HG03045 (cell line): ENCODE data around the gene CLASP2.

Experiments
- ATAC-seq: cut with Tn5 transposase; IDR thresholded peaks from one replicate; pipeline ENCODE4 v1.9.1; 2021; ENCODE audit warnings: mild to moderate bottlenecking, moderate library complexity; ENCODE audit not compliant: unreplicated experiment

CLASP2 gene

DNA sequence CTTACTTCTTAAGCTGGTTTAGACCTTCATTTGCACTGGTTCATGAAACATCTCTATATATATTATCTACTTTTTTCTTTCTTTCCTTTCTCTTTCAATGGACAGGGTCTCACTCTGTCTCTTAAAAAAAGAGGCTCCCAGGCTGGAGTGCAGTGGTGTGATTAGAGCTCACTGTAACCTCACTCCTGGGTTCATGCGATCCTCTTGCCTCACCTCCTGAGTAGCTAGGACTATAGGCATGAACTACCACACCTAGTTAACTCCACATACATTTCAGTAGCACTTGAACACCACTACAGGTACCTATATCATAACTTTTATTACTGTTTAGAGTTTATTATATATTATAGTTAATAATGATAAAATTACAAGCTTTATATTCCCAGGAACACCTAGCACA is 160.8 kb downstream of the CLASP2 start:
- ATAC-seq, result no peak

DNA sequence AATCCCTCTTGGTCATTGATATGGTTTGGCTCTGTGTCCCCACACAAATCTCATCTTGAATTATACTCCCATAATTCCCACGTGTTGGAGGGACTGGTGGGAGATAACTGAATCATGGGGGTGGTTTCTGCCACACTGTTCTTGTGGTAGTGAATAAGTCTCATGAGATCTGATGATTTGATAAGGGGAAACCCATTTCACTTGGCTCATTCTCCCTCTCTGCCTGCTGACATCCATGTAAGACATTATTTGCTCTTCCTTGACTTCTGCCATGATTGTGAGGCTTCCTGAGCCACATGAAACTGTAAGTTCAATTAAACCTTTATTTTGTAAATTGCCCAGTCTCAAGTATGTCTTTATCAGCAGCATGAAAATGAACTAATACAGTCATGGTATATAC is 171.0 kb downstream of the CLASP2 start:
- no peak for ATAC-seq

DNA sequence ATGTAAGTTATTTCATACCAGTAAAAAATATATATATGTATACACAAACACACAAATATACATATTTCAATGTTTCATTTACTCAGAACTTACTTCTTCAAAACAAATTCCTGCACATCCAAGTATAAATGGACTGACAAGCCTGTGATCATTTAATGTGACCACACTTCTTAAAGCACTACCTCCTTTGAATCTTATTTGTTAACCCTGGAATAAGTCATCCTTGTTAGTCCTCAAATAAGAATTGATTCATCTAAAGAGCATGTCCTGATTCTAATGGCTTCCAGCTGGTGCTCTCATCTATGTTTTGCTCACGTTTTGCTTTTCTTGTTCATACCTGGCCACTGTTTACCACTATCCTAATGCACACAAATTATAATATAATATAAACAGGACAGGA is 173.9 kb downstream of the CLASP2 start:
- no peak for ATAC-seq

DNA sequence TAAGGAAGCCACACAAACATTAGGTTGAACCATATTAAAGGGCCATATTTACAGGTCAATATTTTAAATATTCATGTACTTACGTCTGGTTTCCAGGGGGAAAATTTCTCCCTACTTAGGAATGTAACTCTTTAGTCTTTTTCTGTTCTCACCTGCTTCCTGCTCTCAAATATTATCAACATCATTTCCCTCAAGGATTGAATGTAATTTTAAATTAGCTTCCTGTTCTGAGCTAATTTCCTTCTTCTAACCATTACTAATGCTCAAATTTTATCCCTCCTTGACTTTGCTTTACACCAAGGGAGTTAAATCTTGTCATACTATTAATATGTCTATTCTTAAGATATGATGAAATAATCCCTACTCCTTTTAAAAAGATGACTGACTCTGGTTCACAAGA is 174.5 kb downstream of the CLASP2 start:
- ATAC-seq, result no peak

DNA sequence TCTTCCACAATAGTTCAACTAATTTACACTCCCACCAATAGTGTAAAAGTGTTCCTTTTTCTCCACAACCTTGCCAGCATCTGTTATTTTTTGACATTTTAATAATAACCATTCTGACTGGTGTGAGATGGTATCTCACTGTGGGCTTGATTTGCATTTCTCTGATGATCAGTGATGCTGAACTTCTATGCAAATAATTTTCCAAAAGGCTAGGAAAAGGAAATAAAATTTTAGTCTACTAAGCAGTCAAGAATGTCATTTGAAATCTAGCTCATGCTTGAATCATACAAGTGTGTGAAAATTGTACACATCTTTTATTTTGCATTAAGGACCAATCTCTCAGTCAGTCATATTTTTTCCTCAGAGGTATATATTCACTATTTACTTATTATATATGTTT is 176.1 kb downstream of the CLASP2 start:
- no peak for ATAC-seq

DNA sequence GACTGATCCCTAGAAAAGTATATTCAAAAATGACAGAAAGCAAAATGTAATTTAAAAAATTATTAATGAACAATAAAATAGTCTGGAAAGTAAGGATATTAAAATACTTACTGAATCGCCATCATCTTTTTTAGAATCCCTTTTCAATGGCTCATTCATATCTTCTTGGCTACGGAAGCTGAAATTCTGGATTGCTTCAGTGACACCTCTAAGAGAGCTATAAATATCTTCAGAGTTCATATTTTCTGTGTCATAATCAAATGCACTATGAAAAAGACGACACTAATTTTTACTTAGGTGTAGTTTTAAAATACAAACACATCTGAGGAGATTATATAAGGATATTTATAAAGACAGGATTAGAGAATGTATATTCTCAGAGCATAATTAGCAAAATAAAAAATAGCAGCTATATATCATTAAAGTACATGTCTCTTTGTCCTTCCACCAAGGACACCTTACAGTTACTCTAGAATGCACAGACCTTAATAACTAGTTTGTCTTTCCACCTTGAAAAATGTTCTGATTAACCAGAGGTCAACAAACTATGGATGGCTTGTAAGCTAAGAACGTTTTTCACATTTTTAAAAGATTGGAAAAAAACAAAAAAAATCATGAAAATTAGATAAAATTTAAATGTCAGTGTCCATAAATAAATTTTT is 179.2 kb downstream of the CLASP2 start:
- ATAC-seq, result no peak

DNA sequence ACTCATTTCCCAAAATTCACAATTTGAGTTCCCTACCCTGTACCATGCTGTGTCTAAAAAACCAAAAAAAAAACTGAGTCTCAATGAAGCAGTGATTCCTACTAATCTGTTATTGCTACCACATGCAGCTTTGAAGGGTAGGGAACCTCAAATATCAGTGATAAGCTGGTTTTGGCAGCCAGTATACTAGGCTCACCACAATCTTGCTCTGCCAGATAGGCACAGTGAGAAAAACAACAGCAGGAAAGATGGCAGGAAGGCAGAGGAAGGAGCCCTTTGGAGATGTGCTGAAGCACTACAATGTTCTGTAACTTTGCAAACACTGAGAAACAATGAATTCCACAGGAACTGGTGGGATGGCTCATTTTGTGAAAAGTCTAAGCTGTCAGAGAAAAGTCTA is 180.9 kb downstream of the CLASP2 start:
- no peak for ATAC-seq

DNA sequence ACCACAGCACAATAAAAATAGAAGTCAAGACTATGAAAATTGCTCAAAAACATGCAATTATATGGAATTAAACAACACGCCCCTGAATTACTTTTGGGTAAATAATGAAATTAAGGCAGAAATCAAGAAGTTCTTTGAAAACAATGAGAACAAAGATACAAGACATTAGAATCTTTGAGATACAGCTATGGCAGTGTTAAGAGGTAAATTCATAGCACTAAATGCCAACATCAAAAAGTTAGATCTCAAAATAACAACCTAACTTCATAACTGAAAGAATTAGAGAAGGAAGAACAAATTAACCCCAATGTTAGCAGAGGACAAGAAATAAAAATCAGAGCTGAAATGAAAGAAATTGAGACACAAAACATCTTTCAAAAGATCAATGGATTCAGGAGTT is 191.3 kb downstream of the CLASP2 start:
- ATAC-seq, result no peak

DNA sequence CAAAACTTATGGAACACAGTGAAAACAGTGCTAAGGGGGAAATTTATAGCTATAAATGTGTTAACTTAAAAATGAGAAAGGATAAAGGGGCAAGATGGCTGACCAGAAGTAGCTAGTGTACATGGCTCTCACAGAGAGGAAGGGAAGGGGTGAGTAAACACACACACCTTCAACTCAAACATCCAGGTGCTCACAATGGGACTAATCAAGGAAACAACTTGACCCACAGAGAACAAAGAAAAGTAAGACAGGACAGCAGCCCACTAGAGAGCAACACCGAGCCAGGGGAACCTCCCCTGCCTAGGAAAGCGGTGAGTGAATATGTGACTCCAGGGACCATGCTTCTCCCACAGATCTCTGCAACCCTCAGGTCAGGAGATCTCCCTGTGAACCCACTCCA is 192.8 kb downstream of the CLASP2 start:
- ATAC-seq, result no peak

DNA sequence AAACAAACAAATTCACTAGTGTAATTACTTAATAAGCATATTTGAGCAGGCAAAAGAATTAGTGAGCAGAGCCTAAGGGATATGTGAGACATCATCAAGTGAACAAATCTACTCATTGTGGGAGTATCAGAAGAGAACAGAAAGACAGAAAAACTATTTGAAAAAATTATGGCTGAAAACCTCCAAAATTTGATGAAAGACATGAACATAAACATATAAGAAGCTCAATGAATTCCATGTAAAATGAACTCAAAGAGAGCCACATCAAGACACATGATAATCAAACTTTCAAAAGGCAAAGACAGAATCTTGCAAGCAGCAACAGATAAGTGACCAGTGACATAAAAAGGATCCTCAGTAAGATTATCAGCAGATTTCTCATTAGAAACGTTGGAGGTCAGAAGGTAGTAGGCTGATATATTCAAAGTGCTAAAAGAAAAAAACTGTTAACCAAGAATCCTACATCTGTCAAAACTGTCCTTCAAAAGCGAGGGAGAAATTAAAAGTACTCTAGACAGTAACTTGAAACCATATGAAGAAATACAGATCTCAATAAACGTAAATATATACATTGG is 194.9 kb downstream of the CLASP2 start:
- ATAC-seq, result no peak

DNA sequence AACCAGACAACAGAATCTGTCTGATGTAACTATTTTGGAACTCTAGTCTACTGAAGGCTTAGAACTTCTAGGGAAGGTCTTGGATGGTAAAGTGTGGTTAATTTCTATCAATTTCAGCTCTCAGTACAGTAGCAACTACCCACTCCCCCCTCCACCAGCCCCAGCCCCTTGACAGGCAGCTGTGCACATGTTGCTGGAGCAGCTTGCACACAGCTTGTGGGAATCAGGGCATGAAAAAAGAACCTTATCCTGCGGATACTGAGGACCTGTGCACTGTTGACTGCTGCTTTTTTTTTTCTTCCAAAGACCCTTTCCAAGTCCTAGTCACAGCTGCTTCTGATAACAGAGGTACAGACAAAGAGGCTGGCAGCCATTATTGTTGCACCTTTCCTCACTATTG is 196.3 kb downstream of the CLASP2 start:
- ATAC-seq, result no peak

DNA sequence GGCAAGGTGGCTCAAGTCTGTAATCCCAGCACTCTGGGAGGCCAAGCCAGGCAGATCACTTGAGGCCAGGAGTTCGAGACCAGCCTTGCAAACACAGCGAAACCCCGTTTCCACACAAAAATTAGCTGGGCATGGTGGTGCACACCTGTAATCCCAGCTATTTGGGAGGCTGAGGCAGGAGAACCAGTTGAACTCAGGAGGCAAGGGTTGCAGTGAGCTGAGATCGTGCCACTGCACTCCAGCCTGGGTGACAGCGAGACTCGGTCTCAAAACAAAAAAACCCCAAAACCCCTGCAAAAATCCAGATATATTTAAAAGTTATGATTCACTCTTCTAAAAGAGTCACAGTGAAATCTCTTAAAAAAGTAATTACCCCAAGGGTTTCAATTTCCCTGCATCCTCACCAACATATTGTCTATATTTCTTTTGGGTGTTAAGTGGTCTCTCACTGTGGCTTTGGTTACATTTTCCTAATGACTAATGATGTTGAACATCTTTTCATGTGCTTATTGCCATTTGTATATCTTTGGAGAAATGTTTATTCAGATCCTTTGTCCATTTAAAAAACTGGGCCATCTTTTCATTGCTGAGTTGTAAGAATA is 204.7 kb downstream of the CLASP2 start:
- no peak for ATAC-seq

DNA sequence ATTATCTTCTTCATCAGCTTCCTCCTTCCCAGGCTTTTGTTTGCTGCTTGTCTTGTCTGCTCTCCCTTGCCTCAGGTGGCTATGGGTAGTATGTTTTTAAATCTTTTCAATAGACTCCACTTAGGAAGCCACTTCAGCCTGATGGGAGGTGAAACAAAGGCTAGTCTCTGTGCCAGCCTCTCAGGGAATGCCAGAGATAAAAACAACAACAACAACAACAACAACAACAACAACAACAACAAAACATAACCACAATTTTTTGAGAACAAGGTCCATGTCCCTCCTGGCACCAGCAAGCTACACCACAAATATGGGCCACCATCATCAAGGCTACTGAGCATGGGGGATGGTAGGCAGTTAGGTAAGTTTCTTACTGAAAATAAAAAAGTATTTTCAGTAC is 213.0 kb downstream of the CLASP2 start:
- ATAC-seq, result no peak

DNA sequence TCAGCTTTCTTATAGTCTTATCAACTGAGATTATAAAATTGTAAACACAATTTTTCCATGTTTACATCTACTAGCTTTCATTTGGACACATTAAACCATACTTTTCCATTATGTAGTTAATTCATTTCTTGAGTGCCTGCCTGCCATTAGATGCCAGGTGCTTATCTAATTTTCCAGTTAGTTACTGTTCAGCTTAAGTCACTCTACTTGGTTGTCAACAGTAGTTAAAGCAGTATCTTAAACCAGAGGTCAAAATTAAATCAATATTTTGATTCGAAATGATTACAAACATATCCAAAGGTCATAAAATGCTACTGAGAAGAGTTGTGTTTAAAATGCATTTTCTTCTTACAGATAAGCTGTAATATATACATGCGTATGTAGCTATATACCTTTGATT is 221.6 kb downstream of the CLASP2 start:
- no peak for ATAC-seq

DNA sequence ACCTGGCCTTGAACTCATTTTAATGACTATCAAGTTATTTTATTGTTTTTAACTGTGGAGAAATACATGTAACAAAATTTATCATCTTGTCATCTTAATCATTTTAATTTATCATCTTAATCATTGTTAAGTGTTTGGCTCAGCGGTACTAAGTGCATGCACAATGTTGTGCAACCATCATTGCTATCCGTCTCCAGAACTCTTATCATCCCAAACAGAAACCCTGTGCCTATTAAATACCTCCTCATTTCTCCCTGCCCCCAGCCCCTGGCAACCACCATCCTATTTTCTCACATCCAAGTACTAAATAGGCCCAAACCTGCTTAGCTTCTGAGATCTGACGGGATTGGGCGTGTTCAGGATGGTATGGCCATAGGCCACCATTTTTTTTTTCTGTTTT is 226.3 kb downstream of the CLASP2 start:
- ATAC-seq, result no peak

DNA sequence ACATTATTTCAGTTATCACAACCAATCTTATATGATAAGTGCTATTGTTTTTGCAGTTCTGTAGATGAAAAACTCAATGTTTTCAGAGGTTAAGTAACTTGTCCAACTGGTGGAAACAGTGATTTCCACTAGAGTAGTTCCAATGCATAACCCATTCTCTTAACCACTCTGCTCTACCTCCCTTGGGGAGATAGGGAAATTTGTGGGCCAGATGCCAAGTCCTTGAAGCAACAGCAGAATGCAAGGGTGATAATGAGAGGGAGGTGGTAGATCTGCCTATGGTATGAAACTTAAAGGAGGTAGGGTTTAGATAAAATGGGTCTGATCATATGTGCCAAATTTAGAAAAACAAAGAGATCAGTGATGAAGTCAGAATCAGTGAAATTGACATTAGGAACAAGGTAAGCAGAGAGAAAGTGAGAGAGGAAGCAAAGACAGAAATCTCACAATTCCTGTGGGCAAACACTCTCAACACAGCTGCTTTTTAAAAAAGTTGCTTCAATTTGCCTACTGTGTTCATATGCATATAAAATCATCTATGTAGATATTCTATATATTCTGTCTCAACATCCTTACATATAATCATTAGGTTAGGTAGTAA is 227.3 kb downstream of the CLASP2 start:
- ATAC-seq, result no peak

DNA sequence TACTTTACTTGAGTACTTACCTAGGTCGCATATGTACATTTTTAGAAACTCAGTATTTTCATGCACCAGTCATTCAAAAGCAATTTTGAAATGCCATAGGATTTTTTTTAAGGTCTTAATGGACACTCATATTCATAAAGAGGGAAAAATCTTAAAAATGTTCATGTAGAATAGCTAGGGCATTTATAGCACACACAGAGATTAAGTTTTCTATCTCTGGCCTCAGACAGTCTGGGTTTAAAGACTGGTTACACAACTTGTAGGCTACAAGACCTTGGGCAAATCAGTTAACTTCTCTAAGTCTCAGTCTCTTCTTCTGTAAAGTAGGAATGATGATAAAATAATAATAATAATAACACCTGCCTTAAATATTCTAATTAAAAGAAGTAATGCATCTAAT is 229.4 kb downstream of the CLASP2 start:
- ATAC-seq, result no peak

DNA sequence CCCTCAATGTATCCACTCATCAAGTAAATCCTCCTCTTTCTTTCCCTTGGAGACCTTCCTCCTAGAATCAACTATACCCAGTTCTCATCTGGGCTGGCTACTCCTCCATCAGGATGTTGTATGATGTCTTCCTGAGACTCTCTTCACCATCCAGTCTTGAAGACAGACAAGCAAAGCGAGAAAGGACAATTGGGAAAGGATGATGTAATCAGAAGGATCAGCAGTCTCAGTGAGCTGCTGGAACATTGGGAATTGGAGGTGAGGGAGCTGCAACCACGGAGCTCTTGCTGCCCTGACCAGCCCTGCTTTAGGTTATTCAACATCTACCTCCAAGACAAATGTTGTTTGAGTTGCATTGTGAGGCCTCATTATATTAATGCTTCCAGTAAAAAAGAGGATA is 229.8 kb downstream of the CLASP2 start:
- ATAC-seq, result no peak

DNA sequence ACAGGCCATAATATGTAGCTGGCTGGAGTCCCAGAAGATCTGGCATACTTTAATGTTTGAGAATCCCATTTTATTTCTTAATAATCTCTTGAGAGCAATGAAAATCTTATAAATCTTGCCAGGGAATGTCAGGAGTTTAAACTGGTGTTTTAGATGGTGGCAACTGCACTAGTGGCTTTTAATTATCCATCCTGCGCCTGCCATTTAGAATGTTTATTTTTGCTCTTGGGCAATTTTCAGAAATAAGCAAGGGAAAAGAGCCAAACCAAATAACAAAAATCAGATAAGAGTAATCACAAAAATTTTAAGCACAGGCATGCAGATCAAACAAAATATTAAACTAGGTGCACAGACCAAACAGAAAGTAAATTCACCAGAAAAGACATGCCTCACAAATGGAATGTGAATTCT is 235.9 kb downstream of the CLASP2 start:
- ATAC-seq, result no peak

DNA sequence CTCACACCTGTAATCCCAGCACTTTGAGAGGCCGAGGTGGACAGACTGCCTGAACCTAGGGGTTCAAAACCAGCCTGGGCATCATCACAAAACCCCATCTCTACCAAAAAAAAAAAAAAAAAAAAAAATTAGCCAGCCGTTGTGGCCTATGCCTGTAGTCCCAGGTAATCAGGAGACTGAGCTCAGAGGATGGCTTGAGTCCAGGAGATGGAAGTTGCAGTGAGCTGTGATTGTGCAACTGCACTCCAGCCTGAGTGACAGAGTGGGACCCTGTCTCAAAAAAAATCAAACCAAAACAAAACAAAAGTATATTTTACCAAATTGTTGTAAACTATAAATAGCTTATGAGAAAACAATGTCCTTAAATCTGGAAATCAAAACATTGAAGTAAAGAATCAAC is 243.2 kb downstream of the CLASP2 start:
- no peak for ATAC-seq

DNA sequence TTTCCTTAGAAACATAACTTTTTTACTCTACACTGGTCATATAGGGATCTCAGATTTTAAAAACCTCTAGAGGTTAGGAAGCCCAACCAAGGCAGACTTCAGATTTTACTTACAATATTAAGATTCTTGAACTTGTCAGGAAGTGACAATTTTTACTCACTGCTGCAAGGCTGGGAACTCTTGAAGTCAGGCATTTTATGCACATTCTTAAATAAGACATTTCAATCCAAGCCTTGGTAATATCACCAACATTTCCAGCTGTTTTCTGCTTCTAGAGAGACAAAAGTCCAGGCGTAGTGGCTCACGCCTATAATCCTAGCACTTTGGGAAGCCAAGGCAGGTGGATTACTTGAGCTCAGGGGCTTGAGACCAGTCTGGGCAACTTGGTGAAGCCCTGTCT is 244.2 kb downstream of the CLASP2 start:
- ATAC-seq, result no peak

DNA sequence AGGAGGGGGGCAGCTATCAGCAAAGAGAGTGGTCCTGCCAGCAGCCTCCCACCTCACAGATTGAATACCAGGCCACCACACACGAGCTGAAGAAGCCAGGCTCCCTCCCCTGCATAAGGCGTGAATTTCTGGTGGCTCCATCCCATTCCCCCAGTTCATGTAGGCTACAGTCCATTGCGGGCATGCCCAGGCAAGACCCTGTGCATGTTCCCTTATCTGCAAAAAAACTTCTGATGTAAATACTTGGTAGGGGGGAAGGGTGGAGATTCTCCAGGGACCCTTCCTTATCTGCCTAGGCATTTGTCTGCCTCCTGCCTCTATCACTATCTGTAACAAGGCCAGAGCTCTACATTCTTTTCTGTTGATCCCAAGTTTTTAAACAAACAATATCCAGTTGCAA is 250.3 kb downstream of the CLASP2 start:
- ATAC-seq, result no peak
